IMR-90 (cell line): ENCODE data around the gene SLF2. TPM values are rescaled to one million over a fixed set of nuclear protein-coding genes. Genes with fewer than 3 reads are reported as not detected.

Source experiments
- ATAC-seq: fragments of 200-7000 bp; cut with Tn5 transposase; 2 replicates; pipeline ENCODE4 v1.9.1; 2020; ENCODE audit warnings: low read depth, mild to moderate bottlenecking, moderate library complexity
- BruUV-seq: library from RNA; stranded (reverse); fragments of 400-500 nt; replicated peaks from 2 replicates; lab custom pipeline; 2021; lab: Mats Ljungman, UMichigan
- CTCF ChIA-PET: fragments of 300-600 bp; formaldehyde crosslinking; extraction: SDS; loops from one replicate; lab custom pipeline; 2021; ENCODE audit warnings: antibody characterized with exemption; lab: Yijun Ruan, JAX
- POLR2A ChIA-PET: fragments of 300-600 bp; sonication (Branson Sonifier 250); formaldehyde crosslinking; loops from one replicate; lab custom pipeline; 2022; ENCODE audit warnings: antibody characterized with exemption; ENCODE audit not compliant: unreplicated experiment; lab: Charles Lee
- DNase-seq: peaks from one replicate; pipeline ENCODE4 v3.0.0; 2013
- H2AFZ ChIP-seq: replicated peaks from 2 replicates; pipeline ENCODE3; 2013; ENCODE audit warnings: low read length, mild to moderate bottlenecking; ENCODE audit not compliant: poor library complexity
- H2AK5ac ChIP-seq: 2 replicates; pipeline ENCODE4 v1.6.1; 2013; ENCODE audit warnings: low read depth, low read length, inconsistent platforms
- H2AK9ac ChIP-seq: replicated peaks from 2 replicates; pipeline ENCODE3; 2013; ENCODE audit warnings: mild to moderate bottlenecking, low read depth, low read length, moderate library complexity; ENCODE audit not compliant: poor library complexity
- H2BK120ac ChIP-seq: 2 replicates; pipeline ENCODE4 v1.6.1; 2013; ENCODE audit warnings: low read depth, low read length, inconsistent platforms
- H2BK15ac ChIP-seq: 3 replicates; pipeline ENCODE4 v1.6.1; 2013; ENCODE audit warnings: low read depth, low read length, inconsistent platforms
- H2BK20ac ChIP-seq: 2 replicates; pipeline ENCODE4 v1.6.1; 2013; ENCODE audit warnings: low read depth, mild to moderate bottlenecking, inconsistent platforms, low read length, moderate library complexity
- H2BK5ac ChIP-seq: 2 replicates; pipeline ENCODE4 v1.6.1; 2013; ENCODE audit warnings: mild to moderate bottlenecking, low read depth, low read length, inconsistent platforms; ENCODE audit not compliant: poor library complexity, severe bottlenecking
- H3K14ac ChIP-seq: replicated peaks from 2 replicates; pipeline ENCODE4 v1.6.1; 2013; ENCODE audit warnings: low read depth, low read length, inconsistent platforms
- H3K18ac ChIP-seq: 2 replicates; pipeline ENCODE4 v1.6.1; 2013; ENCODE audit warnings: low read depth, low read length, control low read depth
- H3K23ac ChIP-seq: 2 replicates; pipeline ENCODE4 v1.6.1; 2013; ENCODE audit warnings: low read depth, low read length, inconsistent platforms
- H3K27ac ChIP-seq: 2 replicates; pipeline ENCODE4 v1.5.1; 2013; ENCODE audit warnings: mild to moderate bottlenecking, control low read depth, low read length; ENCODE audit not compliant: insufficient read depth
- H3K27me3 ChIP-seq: 2 replicates; pipeline ENCODE4 v1.6.1; 2013; ENCODE audit warnings: low read length; ENCODE audit not compliant: control insufficient read depth, insufficient read depth
- H3K36me3 ChIP-seq: 2 replicates; pipeline ENCODE4 v1.6.1; 2013; ENCODE audit warnings: low read length, mixed read lengths; ENCODE audit not compliant: control insufficient read depth, insufficient read depth
- H3K4ac ChIP-seq: 2 replicates; pipeline ENCODE4 v1.6.1; 2013; ENCODE audit warnings: low read depth, low read length, inconsistent platforms
- H3K4me1 ChIP-seq: 2 replicates; pipeline ENCODE4 v1.6.1; 2013; ENCODE audit warnings: low read length, mixed read lengths; ENCODE audit not compliant: control insufficient read depth, insufficient read depth
- H3K4me2 ChIP-seq: 2 replicates; pipeline ENCODE4 v1.6.1; 2013; ENCODE audit warnings: low read depth, mild to moderate bottlenecking, control low read depth, low read length, moderate library complexity
- H3K4me3 ChIP-seq: 2 replicates; pipeline ENCODE4 v1.5.1; 2013; ENCODE audit warnings: low read depth, mild to moderate bottlenecking, control low read depth, low read length, moderate library complexity; ENCODE audit not compliant: insufficient read depth
- H3K56ac ChIP-seq: 2 replicates; pipeline ENCODE4 v1.6.1; 2013; ENCODE audit warnings: low read length, inconsistent platforms; ENCODE audit not compliant: insufficient read depth; ENCODE audit errors: extremely low read depth
- H3K79me1 ChIP-seq, 2 experiments: 2 replicates each; pipeline ENCODE4 v1.6.1; 2013; ENCODE audit warnings: low read length in 2 of 2, inconsistent platforms in 1 of 2, low read depth in 1 of 2
- H3K9ac ChIP-seq: 2 replicates; pipeline ENCODE4 v1.6.1; 2013; ENCODE audit warnings: low read depth, low read length, control low read depth
- H3K9me1 ChIP-seq: 2 replicates; pipeline ENCODE4 v1.6.1; 2013; ENCODE audit warnings: low read length, inconsistent platforms; ENCODE audit not compliant: insufficient read depth
- H3K9me3 ChIP-seq: 2 replicates; pipeline ENCODE4 v1.6.1; 2013; ENCODE audit warnings: low read length; ENCODE audit not compliant: control insufficient read depth, insufficient read depth
- H4K20me1 ChIP-seq: 2 replicates; pipeline ENCODE4 v1.6.1; 2013; ENCODE audit warnings: low read length, inconsistent platforms; ENCODE audit not compliant: insufficient read depth
- H4K5ac ChIP-seq: 2 replicates; pipeline ENCODE4 v1.6.1; 2013; ENCODE audit warnings: mild to moderate bottlenecking, low read depth, low read length, control low read depth
- H4K8ac ChIP-seq, 2 experiments: 2 replicates each; pipeline ENCODE4 v1.6.1; 2013; ENCODE audit warnings: low read depth in 2 of 2, low read length in 2 of 2, control low read depth in 1 of 2, inconsistent platforms in 1 of 2
- H4K91ac ChIP-seq: 2 replicates; pipeline ENCODE4 v1.6.1; 2013; ENCODE audit warnings: low read depth, low read length, inconsistent platforms; ENCODE audit not compliant: insufficient read depth
- MAZ ChIP-seq: IDR thresholded peaks from 2 replicates; pipeline ENCODE4 v1.6.1; 2012; ENCODE audit warnings: low read depth, mild to moderate bottlenecking, low read length, improper control_type of control experiment, moderate library complexity, borderline replicate concordance
- WGBS, 2 experiments: methylation state at CpG; one replicate each; pipeline versions ENCODE4 v1.1.5 to v1.1.7; 2013; ENCODE audit warnings: missing lambda C conversion rate in 2 of 2; ENCODE audit not compliant: insufficient read length in 1 of 2; ENCODE audit errors: extremely low coverage in 2 of 2; 5-methylcytosine and 5-hydroxymethylcytosine counted together
- dilution Hi-C: fragments of 300-500 bp; cut with HindIII; formaldehyde crosslinking; loops from one replicate; pipeline ENCODE4 v1.14.3; 2018; ENCODE audit warnings: low sequenced_read_pairs; ENCODE audit not compliant: unreplicated experiment
- in situ Hi-C: fragments of 300-500 bp; cut with MboI; formaldehyde crosslinking; loops from 3 replicates; pipeline ENCODE4 v1.14.3; 2019; ENCODE audit warnings: low sequenced_read_pairs, inconsistent platforms, mixed read lengths
- intact Hi-C: fragments of 100-400 bp; cut with micrococcal nuclease; formaldehyde crosslinking; loops from 2 replicates; pipeline ENCODE4 v1.10.0; 2022
- polyA plus RNA-seq, 3 experiments: library from polyadenylated mRNA; depleted of rRNA; stranded (reverse); fragments of >200 nt; gene quantifications; 2 replicates each; pipeline ENCODE4 v1.2.3, GENCODE V29; 2012; ENCODE audit warnings: low replicate concordance in 1 of 3
- total RNA-seq: library from RNA; depleted of rRNA; stranded (reverse); fragments of >200 nt; gene quantifications from 2 replicates; pipeline ENCODE4 v1.2.3, GENCODE V29; 2012
- TF ChIP-seq, protein P1 (sequence below): fragments of 150-350 bp; IDR thresholded peaks from 2 replicates; pipeline ENCODE4 v1.6.1; 2017; ENCODE audit warnings: mild to moderate bottlenecking, antibody characterized with exemption, low read length, low read depth

Gene SLF2
- total and polyA plus RNA-seq, 2 of the 4 experiments (the other 2 are of a cell fraction): 8.5 to 21.7 TPM

DNA sequence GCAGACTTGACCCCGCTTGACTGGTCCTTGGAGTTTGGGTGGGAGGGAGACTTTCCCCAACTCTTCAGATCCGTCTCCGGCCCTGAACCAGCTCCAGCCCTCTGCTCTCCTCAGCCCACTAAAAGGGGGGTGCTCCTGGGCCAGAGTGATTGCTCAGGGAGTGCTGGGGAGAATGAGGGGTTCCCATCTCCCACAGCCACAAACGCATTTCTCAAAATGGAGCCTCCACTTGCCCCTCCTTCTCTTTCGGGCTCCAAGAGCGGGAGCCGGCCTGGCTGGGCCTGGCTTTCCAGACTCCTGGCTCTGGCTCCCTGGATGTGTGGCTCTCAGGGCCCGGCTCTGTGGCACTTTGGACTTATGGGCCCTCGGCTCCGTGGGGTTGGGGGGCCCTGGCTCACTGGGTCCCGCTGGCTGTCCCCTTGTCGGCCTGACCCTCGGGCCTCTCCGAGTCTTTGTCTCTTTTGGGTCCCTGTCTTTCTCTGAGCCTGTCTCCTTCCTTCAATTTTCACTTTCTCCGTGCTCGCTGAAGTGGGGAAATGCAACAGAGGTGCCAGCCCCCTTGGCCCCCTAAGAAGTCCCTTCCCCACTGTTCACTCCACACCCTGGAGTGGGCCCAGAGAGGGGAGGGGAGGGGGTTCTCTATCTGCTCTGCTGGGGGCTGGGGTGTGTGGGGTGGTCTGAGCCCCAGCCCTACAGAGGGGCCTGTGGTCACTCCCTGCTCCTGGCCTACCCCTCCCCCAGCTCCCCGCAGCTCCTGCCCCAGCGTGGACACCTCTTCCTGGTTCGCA, 87.6 kb downstream of the SLF2 start:
- Histone ChIP-seq H3K56ac (peak overlapping the region; percentile 99), H2AK5ac (peak overlapping the region; percentile 94), H2BK120ac (peak overlapping the region; percentile 66), H3K4me2 (peak overlapping the region; percentile 93), H2BK15ac (peak overlapping the region; percentile 63), H4K8ac (peak overlapping the region; percentile 58 to 95), H3K4me1 (peaks cover 25% of the 10 kb centered on the region), H2BK20ac (peak overlapping the region; percentile 13; the same call in 1 of the 2 replicates), H3K36me3 (peaks cover 27% of the 10 kb centered on the region; the same call in 1 of the 2 replicates), H2AFZ (peak overlapping the region; percentile 83), H4K91ac (peak overlapping the region; percentile 77), H3K9me3 (no peaks in the 10 kb centered on the region), H2BK5ac (peak overlapping the region; percentile 81), H3K14ac (peak overlapping the region; percentile 94), H2AK9ac (peak overlapping the region; percentile 100), H3K4me3 (peak overlapping the region; percentile 78), H3K9ac (peak overlapping the region; percentile 97), H4K5ac (peak overlapping the region; percentile 78), H3K4ac (peak overlapping the region; percentile 96), H3K27ac (peak overlapping the region; percentile 91), H3K9me1 (peaks cover 4% of the 10 kb centered on the region), H3K27me3 (no peaks in the 10 kb centered on the region), H3K79me1 (peaks cover 14 to 59% of the 10 kb centered on the region in 2 experiments), H3K23ac (peak overlapping the region; percentile 97), H3K18ac (peak overlapping the region; percentile 63), H4K20me1 (peaks cover 51% of the 10 kb centered on the region)
- TF ChIP-seq, protein P1, sequence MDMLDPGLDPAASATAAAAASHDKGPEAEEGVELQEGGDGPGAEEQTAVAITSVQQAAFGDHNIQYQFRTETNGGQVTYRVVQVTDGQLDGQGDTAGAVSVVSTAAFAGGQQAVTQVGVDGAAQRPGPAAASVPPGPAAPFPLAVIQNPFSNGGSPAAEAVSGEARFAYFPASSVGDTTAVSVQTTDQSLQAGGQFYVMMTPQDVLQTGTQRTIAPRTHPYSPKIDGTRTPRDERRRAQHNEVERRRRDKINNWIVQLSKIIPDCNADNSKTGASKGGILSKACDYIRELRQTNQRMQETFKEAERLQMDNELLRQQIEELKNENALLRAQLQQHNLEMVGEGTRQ: no peak
- TF ChIP-seq MAZ: peak; percentile 17; the same call in 1 of the 2 replicates
- ATAC-seq (no peak), DNase-seq (no peak)
- intact Hi-C loops (no loop called here), in situ Hi-C loops (no loop called here), dilution Hi-C loops (no loop called here)
- ChIA-PET CTCF (interaction anchor here (0.9 to 4.4 kb wide), 3 partner anchors 11 to 16 kb away, joined by 3 to 48 read pairs (median 10); no protein-coding TSS in a partner anchor), POLR2A (no interaction called here)
- no TSS peak for BruUV-seq
- no CpG with 5 or more reads among the region's 19 CpGs for WGBS, 2 experiments
